Spleen (tissue), 11 donors: ENCODE data around the gene CCL2. TPM values are rescaled to one million over a fixed set of nuclear protein-coding genes. Genes with fewer than 3 reads are reported as not detected.

Source experiments
- DNase-seq: peaks from one replicate; pipeline ENCODE4 v3.0.0-alpha.2; 2020
- H3K27ac ChIP-seq, 8 donors: fragments of 200-600 bp; sonication (generic) in 7 of 8; 1 replicate in 4 of 8; 2 replicates in 4 of 8; pipeline versions ENCODE4 v1.5.0 to v1.8.0; 2016 to 2021; ENCODE audit warnings: inconsistent platforms in 4 of 8, mild to moderate bottlenecking in 4 of 8, moderate library complexity in 1 of 8
- H3K27me3 ChIP-seq, 7 donors: fragments of 200-600 bp; sonication (generic) in 6 of 7; replicated peaks in 1 of 7; 1 replicate in 4 of 7; 2 replicates in 3 of 7; pipeline versions ENCODE4 v1.5.0 to v1.8.0; 2016 to 2021; ENCODE audit warnings: inconsistent platforms in 3 of 7, mild to moderate bottlenecking in 1 of 7
- H3K36me3 ChIP-seq, 6 donors: fragments of 200-600 bp; sonication (generic) in 5 of 6; 1 replicate in 4 of 6; 2 replicates in 2 of 6; pipeline versions ENCODE4 v1.5.0 to v1.8.0; 2016 to 2021; ENCODE audit warnings: inconsistent platforms in 2 of 6
- H3K4me1 ChIP-seq, 6 donors: fragments of 200-600 bp; sonication (generic) in 5 of 6; 1 replicate in 3 of 6; 2 replicates in 3 of 6; pipeline versions ENCODE4 v1.5.0 to v1.8.0; 2016 to 2021; ENCODE audit warnings: inconsistent platforms in 3 of 6
- H3K4me3 ChIP-seq, 8 donors: fragments of 200-600 bp; sonication (generic) in 7 of 8; 1 replicate in 4 of 8; 2 replicates in 4 of 8; pipeline versions ENCODE4 v1.5.0 to v1.8.0; 2016 to 2021; ENCODE audit warnings: inconsistent platforms in 4 of 8, mild to moderate bottlenecking in 4 of 8, moderate library complexity in 2 of 8
- H3K9me3 ChIP-seq, 8 donors: fragments of 200-600 bp; sonication (generic) in 7 of 8; 1 replicate in 4 of 8; 2 replicates in 4 of 8; pipeline versions ENCODE4 v1.5.0 to v1.8.0; 2016 to 2021; ENCODE audit warnings: inconsistent platforms in 4 of 8
- CTCF ChIP-seq, 11 experiments: fragments of 200-600 bp in 7 of 11; fragments of 450-650 bp in 4 of 11; sonication (generic) in 4 of 11; IDR thresholded peaks in 8 of 11; conservative IDR thresholded peaks in 3 of 11; 1 replicate in 7 of 11; 2 replicates in 4 of 11; pipeline versions ENCODE4 v1.4.0 to v1.8.0; 2016 to 2021; ENCODE audit warnings: antibody characterized with exemption in 11 of 11, inconsistent platforms in 4 of 11, mild to moderate bottlenecking in 1 of 11
- POLR2A ChIP-seq, 3 donors: fragments of 450-650 bp; IDR thresholded peaks; one replicate each; pipeline ENCODE4 v1.5.1; 2017; ENCODE audit warnings: antibody characterized with exemption in 3 of 3, mild to moderate bottlenecking in 1 of 3
- POLR2AphosphoS5 ChIP-seq, 3 donors: sonication (generic); formaldehyde crosslinking; IDR thresholded peaks; one replicate each; pipeline ENCODE4 v1.5.1; 2017; ENCODE audit warnings: antibody characterized with exemption in 3 of 3
- WGBS, 5 donors: extraction: QIAGEN DNeasy Blood & Tissue Kit in 3 of 5; methylation state at CpG; one replicate each; pipeline versions ENCODE4 v1.1.5 to v1.1.7; 2013 to 2018; 5-methylcytosine and 5-hydroxymethylcytosine counted together
- intact Hi-C: fragments of 100-400 bp; cut with DNase I; formaldehyde crosslinking; loops from one replicate; pipeline ENCODE4 v1.15.0; 2023; ENCODE audit warnings: low total_unique reads
- polyA plus RNA-seq, 3 donors: library from polyadenylated mRNA; stranded (reverse); fragments of 200-250 nt; gene quantifications; one replicate each; pipeline ENCODE4 v1.2.1, GENCODE V29; 2013
- total RNA-seq, 7 donors: library from RNA; depleted of rRNA in 3 of 7; stranded (reverse); fragments of >200 nt in 3 of 7; fragmentation: NEBNext Ultra II Directional in 4 of 7; extraction: Animal tissue kit (Norgen Biotek cat#: 25700) in 4 of 7; gene quantifications; one replicate each; pipeline versions ENCODE4 v1.1.0 to v1.2.1, GENCODE V29; 2016 to 2021
- donor health status: healthy with polysubstance abuse.
- donor health status: DM: no; HTN: no; CAD: no; lungs with moderate emphysema.
- donor health status: DM: no; HTN: no; CAD: no.
- donor health status: Bipolar disorder and iron deficiency.
- donor health status: healthy.
- donor health status: DM: no; HTN: no; CAD: no.
- donor health status: DM: yes; HTN: yes; CAD: no.

Gene CCL2
- total and polyA plus RNA-seq, 10 donors: 4.6 to 70.7 (median 13.7) TPM

GRCh38 chr17:34299027-34299426 lies 43.9 kb downstream of the CCL2 start:
- DNase-seq: no peak
- TF ChIP-seq POLR2A (IDR thresholded peaks at IDR 0.05) (no peak), CTCF (IDR thresholded peaks at IDR 0.05 in 8 of 11, conservative IDR thresholded peaks at IDR 0.05 in 3 of 11) (no peak)
- Histone ChIP-seq H3K4me3 (no peak overlapping the region), H3K27ac (no peak overlapping the region), H3K4me1 (peaks cover 0 to 12% (median 0%) of the 10 kb centered on the region in 6 donors), H3K27me3 (peaks cover 0 to 3% (median 0%) of the 10 kb centered on the region in 7 donors), H3K36me3 (no peaks in the 10 kb centered on the region), H3K9me3 (no peaks in the 10 kb centered on the region)
- intact Hi-C loops: no loop called here
- 83 to 98% (median 88%) methylated on average over 2 of the region's 2 CpGs for WGBS, 5 donors

- no peak for TF ChIP-seq CTCF (IDR thresholded peaks at IDR 0.05 in 8 of 11, conservative IDR thresholded peaks at IDR 0.05 in 3 of 11)
- TF ChIP-seq POLR2A (IDR thresholded peaks at IDR 0.05): no peak
- no peak for TF ChIP-seq POLR2AphosphoS5 (IDR thresholded peaks at IDR 0.05)
- H3K4me3 ChIP-seq: no peak overlapping the region
- no peaks in the 10 kb centered on the region for H3K9me3 ChIP-seq
- DNase-seq: no peak
- no peak overlapping the region for H3K27ac ChIP-seq
- intact Hi-C loops: no loop called here
- H3K4me1 ChIP-seq: peaks cover 0 to 12% (median 0%) of the 10 kb centered on the region in 6 donors
- H3K36me3 ChIP-seq: no peaks in the 10 kb centered on the region
- WGBS, 5 donors: 88 to 95% (median 90%) methylated on average over 3 of the region's 3 CpGs
- H3K27me3 ChIP-seq: peaks cover 0 to 3% (median 0%) of the 10 kb centered on the region in 7 donors
Observed at GRCh38 chr17:34299956-34300577, 45.0 kb downstream of the CCL2 start.

- Histone ChIP-seq H3K27ac (no peak overlapping the region), H3K27me3 (peaks cover 0 to 3% (median 0%) of the 10 kb centered on the region in 7 donors), H3K4me3 (no peak overlapping the region), H3K9me3 (no peaks in the 10 kb centered on the region), H3K36me3 (no peaks in the 10 kb centered on the region), H3K4me1 (peaks cover 0 to 12% (median 0%) of the 10 kb centered on the region in 6 donors)
- intact Hi-C loops: no loop called here
- TF ChIP-seq POLR2A (IDR thresholded peaks at IDR 0.05) (no peak), CTCF (IDR thresholded peaks at IDR 0.05 in 8 of 11, conservative IDR thresholded peaks at IDR 0.05 in 3 of 11) (no peak), POLR2AphosphoS5 (IDR thresholded peaks at IDR 0.05) (no peak)
- DNase-seq: no peak
- 79 to 87% (median 84%) methylated on average over 3 of the region's 3 CpGs for WGBS, 5 donors
Observed at GRCh38 chr17:34300652-34301370, 45.7 kb downstream of the CCL2 start.

- TF ChIP-seq POLR2A (IDR thresholded peaks at IDR 0.05) (no peak), CTCF (IDR thresholded peaks at IDR 0.05 in 8 of 11, conservative IDR thresholded peaks at IDR 0.05 in 3 of 11) (no peak), POLR2AphosphoS5 (IDR thresholded peaks at IDR 0.05) (no peak)
- Histone ChIP-seq H3K4me3 (no peak overlapping the region), H3K27me3 (peaks cover 0 to 3% (median 0%) of the 10 kb centered on the region in 7 donors), H3K4me1 (peaks cover 0 to 17% (median 1%) of the 10 kb centered on the region in 6 donors), H3K27ac (no peak overlapping the region), H3K36me3 (no peaks in the 10 kb centered on the region), H3K9me3 (no peaks in the 10 kb centered on the region)
- WGBS, 5 donors: 44 to 94% (median 66%) methylated on average over 2 of the region's 2 CpGs
- intact Hi-C loops: no loop called here
- no peak for DNase-seq
Observed at GRCh38 chr17:34301986-34302385, 46.9 kb downstream of the CCL2 start.
